CD4-positive, alpha-beta T cell treated with Interleukin-15 for 1 hour (primary cell): Measurements from ENCODE around the gene TFAP2A.

Experiments
- DNase-seq: peaks from one replicate; pipeline ENCODE4 v3.0.0-alpha.2; 2020

Gene TFAP2A

DNA sequence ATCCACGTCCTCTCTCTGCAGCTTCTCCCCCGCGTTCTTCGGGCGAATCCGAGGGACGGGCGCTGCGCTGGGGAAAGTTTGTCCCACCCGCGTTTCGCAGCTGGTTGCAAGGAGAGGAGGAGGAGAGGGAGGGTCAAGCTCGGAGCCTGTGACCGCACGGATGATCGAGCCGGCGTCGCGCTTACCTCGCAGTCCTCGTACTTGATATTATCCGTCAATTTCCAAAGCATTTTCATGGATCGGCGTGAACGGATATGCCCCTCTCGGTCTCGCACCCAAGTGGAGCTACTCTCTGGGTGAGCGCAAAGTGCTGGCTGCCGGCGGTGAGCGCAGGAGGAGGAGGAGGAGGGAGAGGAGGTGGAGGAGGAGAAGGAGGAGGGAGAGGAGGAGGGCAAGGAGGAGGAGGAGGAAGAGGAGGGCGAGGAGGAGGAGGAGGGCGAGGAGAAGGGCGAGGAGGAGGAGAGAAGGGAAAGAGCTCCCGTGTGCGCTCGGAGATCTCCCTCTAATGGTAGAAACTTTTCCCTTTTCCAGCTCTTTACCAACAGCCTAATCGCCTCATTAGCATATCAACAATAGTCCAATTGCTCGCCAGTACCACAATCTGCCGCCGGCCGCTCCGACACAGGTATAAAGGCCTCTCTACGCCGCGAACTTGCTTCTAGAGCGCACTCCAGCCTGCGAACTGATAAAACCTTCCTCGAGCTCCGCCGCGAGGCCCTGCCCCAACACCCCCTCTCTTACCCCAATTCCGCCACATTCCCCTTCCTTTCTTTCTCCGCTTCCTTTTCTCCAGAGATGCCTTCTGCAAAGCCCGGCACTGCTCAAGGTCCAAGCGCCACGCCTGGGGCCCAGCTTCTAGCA, at the start of gene TFAP2A:
Gene TFAP2A, minus strand, starts transcription at position 319 of the 861 bp plus-strand sequence. Its CDS starts 83 bp downstream, at position 236.
- no peak for DNase-seq

DNA sequence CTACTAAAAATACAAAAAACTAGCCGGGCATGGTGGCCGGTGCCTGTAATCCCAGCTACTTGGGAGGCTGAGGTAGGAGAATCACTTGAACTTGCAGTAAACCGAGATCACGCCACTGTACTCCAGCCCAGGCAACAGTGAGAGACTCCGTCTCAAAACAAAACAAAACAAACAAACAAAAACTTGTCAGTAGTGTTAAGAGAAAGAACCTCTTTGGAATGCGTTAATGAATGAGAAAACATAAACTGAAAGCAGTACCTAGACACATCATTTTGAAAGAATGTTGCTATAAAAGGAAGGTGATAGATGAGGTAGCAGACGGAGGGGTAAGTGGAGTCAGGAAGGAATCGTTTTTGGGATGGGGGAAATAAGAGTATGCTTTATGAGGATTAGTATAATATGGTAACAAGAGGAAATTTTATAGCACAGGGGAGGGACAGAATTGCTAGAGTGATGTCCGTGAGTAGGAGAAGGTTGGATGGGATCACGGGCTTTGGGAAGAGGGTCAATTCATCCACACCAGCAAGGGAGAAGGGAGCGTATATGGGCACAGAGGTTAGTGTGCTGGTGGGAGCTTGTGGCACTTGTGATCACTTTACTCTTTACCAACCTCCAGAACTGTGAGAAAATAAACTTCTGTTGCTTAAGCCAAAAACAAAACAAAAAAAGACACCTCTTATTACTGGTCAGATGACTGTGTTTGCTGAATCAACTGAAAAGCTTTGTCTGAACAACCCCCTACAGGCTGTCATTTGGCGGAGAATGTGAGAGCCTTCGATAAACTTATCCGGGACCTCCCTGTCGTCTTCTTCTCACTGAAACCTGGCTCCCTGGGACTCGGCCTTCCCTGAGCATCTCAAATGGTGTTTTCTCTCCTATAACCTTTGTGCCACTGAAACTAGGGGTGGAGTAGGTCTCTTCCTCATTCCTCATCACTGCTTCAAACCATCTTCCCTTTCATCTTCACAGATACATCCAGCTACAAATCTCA, 48.9 kb upstream of the TFAP2A start:
- DNase-seq, result no peak

DNA sequence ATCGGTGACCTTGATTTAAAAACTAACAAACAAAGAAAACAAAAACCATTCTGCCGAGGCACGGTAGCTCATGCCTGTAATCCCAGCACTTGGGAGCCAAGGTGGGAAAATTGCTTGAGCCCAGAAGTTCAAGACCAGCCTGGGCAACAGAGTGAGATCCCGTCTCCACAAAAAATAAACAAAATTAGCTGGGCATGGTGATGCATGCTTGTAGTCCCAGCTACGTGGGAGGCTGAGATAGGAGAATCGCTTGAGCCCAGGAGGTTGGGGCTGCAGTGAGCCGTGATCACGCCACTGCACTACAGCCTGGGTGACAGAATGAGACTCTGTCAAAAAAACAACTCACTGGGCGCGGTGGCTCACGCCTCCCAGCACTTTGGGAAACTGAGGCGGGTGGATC, 48.2 kb upstream of the TFAP2A start:
- no peak for DNase-seq

DNA sequence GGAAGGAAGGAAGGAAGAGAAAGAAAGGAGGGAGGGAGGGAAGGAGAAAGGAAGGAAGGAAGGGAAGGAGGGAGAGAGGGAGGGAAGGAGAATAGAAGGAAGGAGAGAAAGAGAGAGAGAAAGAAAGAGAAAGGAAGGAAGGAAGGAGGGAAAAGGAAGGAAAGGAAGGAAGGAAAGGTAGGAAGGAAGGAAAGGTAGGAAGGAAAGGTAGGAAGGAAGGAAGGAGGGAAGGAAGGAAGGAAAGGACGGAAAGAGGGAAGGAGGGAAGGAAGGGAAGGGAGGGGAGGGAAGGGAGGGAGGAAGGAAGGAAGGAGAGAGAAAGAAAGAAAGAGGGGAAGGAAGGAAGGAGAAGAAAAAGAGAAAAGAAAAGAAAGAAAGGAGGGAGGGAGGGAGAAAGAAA, 47.0 kb upstream of the TFAP2A start:
- no peak for DNase-seq

DNA sequence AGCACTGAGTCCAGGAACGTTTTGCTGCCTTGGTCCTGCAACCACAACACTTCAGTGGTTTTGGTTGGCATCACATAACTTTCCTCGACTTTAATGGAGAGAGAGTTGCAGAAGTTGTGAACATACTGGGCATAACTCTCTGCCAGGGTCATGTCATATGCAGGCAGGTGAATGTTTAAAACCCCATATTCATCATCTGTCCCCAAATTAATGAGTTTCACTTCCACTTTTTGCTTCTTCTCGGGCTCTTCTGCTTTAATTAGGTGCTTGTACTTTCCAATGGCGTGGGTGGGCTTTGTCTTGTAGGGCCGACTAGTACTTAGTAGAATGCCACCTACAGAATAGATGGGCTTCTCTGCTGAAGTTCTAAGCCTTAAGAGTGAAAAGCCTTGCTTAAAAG, 45.2 kb upstream of the TFAP2A start:
- no peak for DNase-seq

DNA sequence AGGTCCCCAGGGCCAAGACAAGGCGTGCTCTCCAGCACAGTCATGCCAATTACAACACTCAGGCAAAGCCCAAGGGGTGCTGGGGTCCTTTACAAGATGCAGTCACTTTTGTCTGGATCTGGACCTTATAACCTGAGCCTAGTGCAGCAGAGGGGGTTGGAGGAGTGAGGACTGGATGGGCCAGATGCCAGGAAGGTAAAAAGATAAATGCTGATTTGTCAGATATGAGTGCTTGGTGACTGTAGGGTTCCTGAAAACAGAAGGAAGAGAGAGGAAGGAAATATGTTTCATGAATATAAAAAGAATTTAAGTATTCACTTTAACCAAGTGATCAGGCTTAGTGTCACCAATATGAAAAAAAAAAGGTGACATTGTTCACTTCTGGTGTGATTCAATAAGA, 43.4 kb upstream of the TFAP2A start:
- no peak for DNase-seq

DNA sequence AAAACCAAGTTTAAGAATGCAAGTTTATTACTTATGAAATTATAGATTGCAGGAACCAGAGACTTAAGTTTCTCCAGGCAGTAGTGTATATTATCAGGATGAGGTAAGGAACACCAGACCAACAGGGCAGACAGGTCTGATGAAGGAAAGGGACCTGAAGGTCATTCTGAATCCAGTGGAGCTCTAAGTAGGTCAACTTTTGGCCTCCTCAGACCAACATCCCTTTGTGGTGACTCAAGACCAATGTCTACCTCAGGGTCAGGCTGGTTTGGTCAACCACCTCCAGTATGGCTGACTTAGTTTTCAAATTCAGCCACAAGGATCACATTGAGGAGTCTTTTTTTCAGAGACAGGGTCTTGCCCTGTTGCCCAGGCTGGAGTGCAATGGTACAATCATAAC, 38.7 kb upstream of the TFAP2A start:
- DNase-seq, result no peak

DNA sequence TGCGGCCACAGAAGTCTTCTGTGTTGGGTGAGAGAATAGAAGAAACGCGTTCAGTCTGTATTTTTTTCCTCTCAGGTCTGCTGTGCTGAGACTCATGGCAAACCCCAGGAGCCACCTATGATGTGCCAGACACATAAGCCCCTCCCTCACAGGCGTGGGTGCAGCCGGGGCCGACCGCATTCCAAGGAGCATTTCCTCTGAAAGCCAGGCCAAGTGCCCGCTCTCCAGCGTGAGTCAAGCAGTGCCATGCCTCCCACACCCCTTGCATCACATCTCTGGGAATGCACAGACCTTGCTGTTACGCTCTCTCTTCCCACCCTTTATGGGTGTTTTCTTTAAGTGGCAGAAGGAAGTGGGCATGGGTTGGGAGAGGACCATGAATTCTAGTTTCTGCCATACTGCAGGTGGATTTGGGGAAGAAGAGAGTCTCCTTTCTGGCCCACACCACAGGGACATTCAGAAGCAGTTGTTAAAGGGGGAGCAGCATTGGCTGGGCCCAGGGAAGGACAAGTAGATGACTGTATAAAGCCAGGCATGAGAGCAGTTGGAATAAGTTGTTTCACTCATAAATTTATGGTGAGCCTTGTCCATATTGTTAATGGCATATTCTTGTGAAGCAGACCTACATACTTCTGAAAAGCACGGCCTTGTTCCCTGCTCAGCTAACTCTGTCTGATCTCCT, 37.1 kb upstream of the TFAP2A start:
- DNase-seq, result no peak

DNA sequence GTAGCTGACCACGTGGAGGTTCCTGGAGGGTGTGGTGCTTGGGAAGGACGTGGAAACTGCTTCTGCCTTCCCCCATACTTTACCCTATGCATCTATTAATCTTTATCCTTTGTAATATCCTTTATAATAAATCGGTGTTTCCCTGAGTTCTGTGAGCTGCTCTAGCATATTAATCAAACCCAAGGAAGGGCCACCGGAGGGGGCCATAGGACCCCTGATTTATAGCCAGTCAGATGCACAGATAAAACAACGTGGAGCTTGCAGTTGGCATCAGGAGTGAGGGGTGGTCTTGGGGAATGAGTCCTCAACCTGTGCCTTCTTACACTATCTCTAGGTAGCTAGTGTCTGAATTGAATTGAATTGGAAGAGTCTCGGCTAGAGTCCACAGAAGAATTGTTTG, 36.5 kb upstream of the TFAP2A start:
- DNase-seq, result no peak

DNA sequence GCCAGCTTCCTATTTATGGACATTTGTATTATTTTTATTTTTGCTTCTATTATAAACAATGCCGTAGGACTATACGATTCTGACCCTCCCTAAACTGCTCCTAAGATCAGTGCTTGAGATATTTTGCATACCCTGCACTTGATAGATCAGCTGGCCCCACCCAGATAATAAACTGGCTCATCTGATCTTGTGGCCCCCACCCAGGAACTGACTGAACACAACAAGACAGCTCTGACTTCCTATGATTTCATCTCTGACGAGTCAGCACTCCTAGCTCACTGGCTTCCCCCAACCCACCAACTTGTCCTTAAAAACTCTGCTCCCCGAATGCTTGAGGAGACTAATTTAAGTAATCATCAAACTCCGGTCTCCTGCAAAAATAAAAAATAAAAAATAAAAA, 34.9 kb upstream of the TFAP2A start:
- no peak for DNase-seq

DNA sequence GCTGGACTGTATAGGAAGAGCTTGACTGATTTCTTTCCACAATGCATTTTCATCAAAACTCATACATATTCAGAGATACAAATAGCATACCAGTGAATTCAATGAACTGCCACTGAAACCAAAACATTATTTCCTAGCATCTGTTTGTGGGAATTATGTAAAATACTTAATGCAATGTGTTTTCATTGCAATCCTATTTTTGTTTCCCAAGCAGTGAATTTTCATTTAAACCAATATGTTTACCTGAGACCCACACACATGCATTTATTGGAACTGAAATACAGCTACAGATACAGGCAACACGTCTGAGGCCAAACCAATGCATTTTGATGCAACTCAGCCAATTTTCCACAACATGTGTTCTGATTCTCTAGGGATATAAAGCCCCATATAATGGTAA, 33.2 kb upstream of the TFAP2A start:
- no peak for DNase-seq

DNA sequence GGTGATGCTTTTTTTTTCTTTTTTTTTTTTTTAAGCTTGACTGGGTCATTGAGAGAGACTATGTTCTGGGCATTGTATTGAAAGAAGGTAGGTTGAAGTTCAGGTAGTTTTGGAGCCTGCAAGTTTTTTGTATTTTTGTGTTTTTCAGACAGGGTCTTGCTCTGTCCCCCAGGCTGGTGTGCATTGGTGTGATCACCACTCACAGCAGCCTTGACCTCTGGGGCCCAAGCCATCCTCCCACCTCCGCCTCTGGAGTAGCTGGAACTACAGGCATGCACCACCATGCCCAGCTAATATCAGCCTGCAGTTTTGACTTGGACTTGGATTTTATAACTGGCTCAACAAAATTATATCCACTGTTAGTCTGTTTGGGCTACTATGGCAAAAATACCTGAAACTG, 31.7 kb upstream of the TFAP2A start:
- no peak for DNase-seq

DNA sequence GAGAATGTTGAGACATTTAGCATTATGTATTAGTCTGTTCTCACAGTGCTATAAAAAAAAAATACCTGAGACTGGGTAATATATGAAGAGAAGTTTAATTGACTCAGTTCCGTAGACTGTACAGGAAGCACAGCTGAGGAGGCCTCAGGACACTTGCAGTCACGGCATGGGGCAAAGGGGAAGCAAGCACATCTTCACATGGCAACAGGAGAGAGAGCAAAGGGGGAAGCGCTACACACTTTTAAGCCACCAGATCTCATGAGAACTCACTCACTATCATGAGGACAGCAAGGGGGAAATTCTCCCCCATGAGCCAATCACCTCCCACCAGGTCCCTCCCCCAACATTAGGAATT, 26.8 kb upstream of the TFAP2A start:
- DNase-seq, result no peak

DNA sequence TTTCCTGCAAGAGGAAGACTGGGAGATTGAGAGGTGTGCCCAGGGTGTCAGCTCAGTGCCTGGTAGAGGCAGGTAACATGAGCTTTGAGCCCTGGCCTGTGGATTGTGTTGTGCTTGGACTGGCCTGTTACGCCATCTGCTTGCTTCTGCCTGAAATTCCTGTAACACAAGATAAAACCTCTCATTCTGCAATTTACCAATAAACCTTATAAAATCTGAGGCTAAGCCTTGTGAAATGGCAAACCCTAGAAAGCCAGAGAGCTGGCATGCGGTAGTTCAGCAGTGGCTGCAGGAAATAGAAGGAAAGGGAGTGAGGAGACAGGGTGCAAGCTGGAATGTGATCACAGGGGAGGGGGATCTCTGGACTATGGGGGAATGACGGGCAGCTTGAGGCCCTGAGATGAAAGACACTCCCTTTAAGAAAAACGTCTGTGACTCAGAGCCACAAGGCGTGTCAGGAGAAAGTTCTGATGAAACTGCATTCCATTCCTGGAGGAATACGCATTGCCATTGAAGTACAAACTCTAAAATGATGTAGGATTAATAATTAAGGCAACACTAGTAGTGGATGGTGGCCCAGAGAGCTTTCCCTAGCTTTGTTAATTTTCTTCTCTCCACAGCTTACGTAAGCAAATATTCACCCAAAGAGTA, 26.3 kb upstream of the TFAP2A start:
- DNase-seq, result no peak

DNA sequence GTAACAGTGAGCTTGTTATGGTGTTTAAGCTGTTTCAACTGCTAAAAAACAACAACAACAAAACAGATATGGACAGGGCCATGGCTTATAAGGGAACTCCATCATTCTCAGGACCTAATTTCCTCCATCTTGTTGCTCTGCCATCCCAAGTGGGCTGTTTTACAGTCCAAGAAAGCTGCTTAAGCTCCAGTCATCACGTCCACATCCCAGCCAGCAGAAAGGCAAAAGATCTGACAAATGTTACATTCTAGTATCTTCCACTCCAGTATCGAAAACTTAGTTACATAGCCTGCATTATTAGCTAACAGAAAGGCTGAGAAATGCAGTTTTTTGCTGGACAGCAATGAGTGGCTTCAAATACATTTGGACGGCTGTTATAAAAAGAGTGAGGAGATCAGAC, 23.0 kb upstream of the TFAP2A start:
- DNase-seq, result no peak

DNA sequence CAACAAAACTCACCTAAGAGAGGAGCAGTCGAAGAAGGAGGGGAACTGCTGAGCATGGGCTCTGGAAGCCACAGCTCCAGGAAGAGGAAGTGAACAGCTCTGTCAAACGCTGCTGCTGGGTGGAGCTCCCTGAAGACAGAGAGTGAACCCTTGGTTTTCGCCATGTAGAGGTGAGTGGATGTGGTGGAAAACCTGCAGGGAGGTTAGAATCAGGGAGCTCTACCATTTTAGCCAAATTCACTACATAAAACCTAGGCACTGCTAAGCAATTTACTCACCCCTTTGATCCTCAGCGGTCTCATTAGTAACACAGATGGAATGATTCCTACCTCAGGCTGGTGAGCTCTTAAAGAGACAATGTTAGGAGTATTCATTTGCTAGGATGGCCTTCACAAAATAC, 19.4 kb upstream of the TFAP2A start:
- no peak for DNase-seq

DNA sequence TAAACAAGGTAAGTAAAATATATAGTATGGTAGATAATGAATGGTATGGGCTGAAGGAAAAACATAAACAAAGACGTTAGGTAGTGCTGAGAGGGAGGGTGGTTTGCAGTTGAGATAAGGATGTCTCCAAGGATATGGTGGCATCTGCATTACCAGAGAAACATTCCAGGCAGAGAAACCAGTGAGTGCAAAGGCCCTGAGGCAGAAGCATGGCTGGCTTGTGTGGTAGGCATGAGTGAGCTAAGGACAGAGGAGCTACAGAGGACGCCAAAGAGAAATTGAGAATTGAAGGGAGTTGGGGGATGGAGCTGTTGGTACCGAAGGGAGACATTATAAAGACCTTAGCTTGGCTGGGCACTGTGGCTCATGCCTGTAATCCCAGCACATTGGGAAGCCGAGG, 18.4 kb upstream of the TFAP2A start:
- no peak for DNase-seq

DNA sequence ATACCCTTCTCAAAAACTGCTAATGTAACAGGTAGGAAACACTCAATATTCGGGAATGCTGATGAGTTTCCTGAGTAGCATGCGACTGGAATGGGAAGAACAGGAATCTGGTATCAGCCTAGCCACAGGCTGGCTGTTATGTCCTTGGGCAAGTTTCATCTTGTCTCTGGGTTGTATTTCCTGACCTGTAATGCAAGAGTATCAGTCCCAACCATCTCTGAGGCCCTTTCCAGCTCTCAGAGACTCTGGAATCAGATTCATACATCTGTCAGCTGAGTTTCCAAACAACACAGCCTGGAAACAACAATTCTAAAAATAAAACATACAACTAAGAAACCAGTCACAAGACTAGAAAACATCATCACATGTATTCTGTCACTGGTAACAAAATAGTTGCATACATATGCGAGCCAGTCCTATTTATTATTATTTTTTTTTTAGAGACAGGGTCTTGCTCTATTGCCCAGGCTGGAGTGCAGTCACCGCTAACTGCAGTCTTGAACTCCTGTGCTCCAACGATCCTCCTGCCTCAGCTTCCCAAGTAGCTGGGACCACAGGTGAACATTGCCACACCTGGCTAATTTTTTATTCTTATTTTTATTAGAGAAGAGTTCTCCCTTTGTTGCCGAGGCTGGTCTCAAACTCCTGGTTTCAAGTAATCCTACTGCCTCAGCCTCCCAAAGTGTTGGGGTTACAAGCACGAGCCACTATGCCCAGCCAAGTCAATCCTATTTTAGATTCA, 16.7 kb upstream of the TFAP2A start:
- no peak for DNase-seq

DNA sequence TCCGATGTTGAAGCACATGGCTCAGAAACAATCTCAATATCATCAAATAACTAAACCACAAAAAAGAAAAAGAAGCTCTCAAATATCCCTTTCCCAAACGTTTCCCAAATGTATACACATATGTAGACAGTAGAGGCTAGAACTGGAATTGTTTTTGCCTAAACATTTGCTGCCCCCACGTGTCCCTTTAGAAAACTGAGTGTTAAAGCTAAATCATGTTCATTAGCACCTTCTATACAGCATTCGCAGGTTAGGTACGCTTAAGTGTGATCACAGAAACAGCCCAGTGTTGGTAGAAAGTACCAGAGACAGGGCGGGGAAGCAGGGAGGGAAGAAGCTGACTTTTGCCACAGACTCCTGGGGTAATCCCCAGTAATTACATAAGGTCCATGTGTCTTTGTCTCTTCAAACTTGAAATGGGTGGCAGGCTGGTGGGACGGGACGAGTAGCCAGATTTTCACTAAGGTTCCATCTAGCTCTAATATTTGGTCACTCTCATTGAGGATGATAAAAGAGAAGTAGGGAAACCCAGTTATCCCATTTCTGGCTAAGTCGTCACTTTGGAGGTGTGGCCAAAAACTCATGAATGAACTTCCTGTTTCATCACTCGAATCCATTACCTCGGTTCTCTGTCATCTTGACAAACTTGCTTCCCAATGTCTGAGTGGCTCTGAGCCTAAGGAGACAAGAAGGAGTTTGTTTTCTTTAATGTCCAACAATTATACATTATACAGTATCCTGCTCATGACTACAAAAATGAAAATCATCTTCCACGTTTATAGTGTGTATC, 15.0 kb upstream of the TFAP2A start:
- no peak for DNase-seq

DNA sequence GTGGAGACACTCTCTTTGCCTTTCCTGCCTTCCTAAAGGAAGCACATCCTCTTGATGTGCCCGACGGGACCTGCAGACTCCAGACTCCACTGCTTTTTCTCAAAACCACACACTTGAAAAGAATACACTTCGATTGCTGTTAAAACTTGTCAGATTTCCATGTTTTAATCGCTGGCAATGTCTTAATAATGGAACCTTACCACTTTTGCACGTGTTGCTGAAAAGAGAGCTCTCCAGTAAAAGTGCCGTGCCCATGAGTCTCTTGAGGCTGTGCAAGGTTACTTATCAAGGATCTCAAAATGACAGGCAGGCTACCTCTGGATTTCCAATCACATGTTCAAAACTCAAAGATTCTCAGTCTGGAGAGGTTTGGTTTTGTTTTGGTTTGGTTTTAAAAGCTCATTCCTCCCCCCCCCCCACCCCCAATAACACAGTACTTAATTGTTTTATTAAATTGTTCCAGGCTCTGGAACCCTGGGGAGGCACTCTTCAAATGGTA, 12.0 kb upstream of the TFAP2A start:
- DNase-seq, result no peak
